Measurements from ENCODE around the gene TECPR2. TPM values are rescaled to one million over a fixed set of nuclear protein-coding genes. Genes with fewer than 3 reads are reported as not detected.
"Not testable (repeated sequence)": the region's sequence is repeated elsewhere in the genome, so short reads cannot be mapped to it uniquely, and the experiment has no call there.

The TECPR2 gene
- total RNA-seq, 1 experiment from 2014 or later: 12.2 TPM

DNA sequence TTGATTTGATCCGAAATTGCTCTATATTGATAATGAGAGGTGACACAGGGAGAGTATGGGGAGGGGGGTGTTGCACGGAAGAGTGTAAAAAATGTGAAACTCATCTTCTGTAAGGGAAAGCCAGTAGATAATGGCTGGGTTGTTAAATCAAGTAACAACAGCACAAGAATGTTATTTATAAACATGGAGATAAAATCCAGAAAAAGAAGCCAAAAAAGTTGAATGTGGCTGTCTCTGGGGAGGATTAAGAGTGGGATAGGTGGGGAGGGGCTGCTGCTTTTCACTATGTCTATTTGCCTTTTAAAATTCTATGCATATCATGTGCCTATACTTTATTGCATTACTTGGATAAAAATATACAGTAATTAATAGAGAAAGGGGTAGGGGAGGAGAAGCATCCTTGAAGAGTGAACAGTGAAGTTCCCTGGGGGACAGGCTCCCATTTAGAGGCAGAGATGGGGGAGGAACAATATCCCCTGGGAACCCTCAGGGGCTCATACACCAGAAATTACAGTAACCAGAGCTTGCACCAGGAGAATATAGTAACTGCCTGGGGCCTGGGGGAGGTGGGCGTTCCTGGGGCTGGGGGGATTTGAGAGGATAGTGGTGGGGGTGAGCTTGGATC, 186.0 kb downstream of the TECPR2 start:
- Histone ChIP-seq H3K27me3 (ENCODE audit: insufficient read depth, low read length) (no peaks in the 10 kb centered on the region), H3K9me2 (ENCODE audit: insufficient read depth) (no peaks in the 10 kb centered on the region), H3K36me3 (ENCODE audit: control insufficient read depth in 1 of 2, insufficient read depth in 2 of 2, low read length in 2 of 2) (no peaks in the 10 kb centered on the region), H3K27ac (ENCODE audit: low read depth, low read length) (no peak overlapping the region), H3K9me3 (ENCODE audit: control insufficient read depth in 1 of 2, insufficient read depth in 1 of 2, low read depth in 1 of 2, low read length in 2 of 2) (no peaks in the 10 kb centered on the region), H3K4me3 (replicated peaks in 1 of 2; ENCODE audit: low read depth in 1 of 2, low read length in 2 of 2) (no peak overlapping the region), H3K9ac (ENCODE audit: low read length) (no peak overlapping the region), H2AFZ (ENCODE audit: low read depth, low read length, poor library complexity, severe bottlenecking) (no peak overlapping the region), H3K4me1 (ENCODE audit: control insufficient read depth in 1 of 2, insufficient read depth in 2 of 2, low read length in 2 of 2) (peaks cover 14 to 63% of the 10 kb centered on the region in 2 experiments), H3K79me2 (ENCODE audit: insufficient read depth, low read length) (peaks cover 16% of the 10 kb centered on the region), H3K4me2 (ENCODE audit: low read length) (no peak overlapping the region), H4K20me1 (ENCODE audit: insufficient read depth) (no peaks in the 10 kb centered on the region)
- no TSS peak for BruUV-seq (replicated peaks)
- DNase-seq (ENCODE audit: low read depth, low spot score): no peak
- TF ChIP-seq RAD21 (IDR thresholded peaks at IDR 0.05; ENCODE audit: low read depth): no peak
- TF ChIP-seq EZH2 (IDR thresholded peaks at IDR 0.05): no peak
- no peak for TF ChIP-seq SIN3A (IDR thresholded peaks at IDR 0.05; ENCODE audit: low read depth)
- no peak for TF ChIP-seq SRF (IDR thresholded peaks at IDR 0.05; ENCODE audit: low read depth)
- TF ChIP-seq, protein P1, sequence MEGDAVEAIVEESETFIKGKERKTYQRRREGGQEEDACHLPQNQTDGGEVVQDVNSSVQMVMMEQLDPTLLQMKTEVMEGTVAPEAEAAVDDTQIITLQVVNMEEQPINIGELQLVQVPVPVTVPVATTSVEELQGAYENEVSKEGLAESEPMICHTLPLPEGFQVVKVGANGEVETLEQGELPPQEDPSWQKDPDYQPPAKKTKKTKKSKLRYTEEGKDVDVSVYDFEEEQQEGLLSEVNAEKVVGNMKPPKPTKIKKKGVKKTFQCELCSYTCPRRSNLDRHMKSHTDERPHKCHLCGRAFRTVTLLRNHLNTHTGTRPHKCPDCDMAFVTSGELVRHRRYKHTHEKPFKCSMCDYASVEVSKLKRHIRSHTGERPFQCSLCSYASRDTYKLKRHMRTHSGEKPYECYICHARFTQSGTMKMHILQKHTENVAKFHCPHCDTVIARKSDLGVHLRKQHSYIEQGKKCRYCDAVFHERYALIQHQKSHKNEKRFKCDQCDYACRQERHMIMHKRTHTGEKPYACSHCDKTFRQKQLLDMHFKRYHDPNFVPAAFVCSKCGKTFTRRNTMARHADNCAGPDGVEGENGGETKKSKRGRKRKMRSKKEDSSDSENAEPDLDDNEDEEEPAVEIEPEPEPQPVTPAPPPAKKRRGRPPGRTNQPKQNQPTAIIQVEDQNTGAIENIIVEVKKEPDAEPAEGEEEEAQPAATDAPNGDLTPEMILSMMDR (IDR thresholded peaks at IDR 0.05 in 2 of 3, conservative IDR thresholded peaks at IDR 0.05 in 1 of 3; ENCODE audit: borderline replicate concordance in 1 of 3, insufficient read depth in 1 of 3, low read depth in 2 of 3, low read length in 2 of 3): no peak
- TF ChIP-seq, protein P2, sequence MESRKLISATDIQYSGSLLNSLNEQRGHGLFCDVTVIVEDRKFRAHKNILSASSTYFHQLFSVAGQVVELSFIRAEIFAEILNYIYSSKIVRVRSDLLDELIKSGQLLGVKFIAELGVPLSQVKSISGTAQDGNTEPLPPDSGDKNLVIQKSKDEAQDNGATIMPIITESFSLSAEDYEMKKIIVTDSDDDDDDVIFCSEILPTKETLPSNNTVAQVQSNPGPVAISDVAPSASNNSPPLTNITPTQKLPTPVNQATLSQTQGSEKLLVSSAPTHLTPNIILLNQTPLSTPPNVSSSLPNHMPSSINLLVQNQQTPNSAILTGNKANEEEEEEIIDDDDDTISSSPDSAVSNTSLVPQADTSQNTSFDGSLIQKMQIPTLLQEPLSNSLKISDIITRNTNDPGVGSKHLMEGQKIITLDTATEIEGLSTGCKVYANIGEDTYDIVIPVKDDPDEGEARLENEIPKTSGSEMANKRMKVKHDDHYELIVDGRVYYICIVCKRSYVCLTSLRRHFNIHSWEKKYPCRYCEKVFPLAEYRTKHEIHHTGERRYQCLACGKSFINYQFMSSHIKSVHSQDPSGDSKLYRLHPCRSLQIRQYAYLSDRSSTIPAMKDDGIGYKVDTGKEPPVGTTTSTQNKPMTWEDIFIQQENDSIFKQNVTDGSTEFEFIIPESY (IDR thresholded peaks at IDR 0.05; ENCODE audit: extremely low read depth, insufficient replicate concordance, low read length): no peak
- no peak for TF ChIP-seq POLR2A (IDR thresholded peaks at IDR 0.05; ENCODE audit: borderline replicate concordance, extremely low read depth, insufficient read depth, insufficient read length)
- no peak for TF ChIP-seq YY1 (IDR thresholded peaks at IDR 0.05; ENCODE audit: extremely low read depth, insufficient replicate concordance, low read depth, low read length)
- TF ChIP-seq TCF7L2 (IDR thresholded peaks at IDR 0.05; ENCODE audit: borderline replicate concordance, extremely low read depth, insufficient read depth, insufficient read length): no peak
- no peak for TF ChIP-seq ELF1 (IDR thresholded peaks at IDR 0.05; ENCODE audit: borderline replicate concordance, low read depth)
- no peak for TF ChIP-seq EZH2phosphoT487 (IDR thresholded peaks at IDR 0.05; ENCODE audit: borderline replicate concordance)
- TF ChIP-seq CBX3 (IDR thresholded peaks at IDR 0.05; ENCODE audit: low read depth): no peak
- no peak for TF ChIP-seq EGR1 (IDR thresholded peaks at IDR 0.05; ENCODE audit: low read depth)
- POLR2A ChIA-PET: no interaction called here
- RAD21 ChIA-PET (ENCODE audit: low non-redundant PET in 1 of 2, low total read pairs in 2 of 2, uncharacterized antibody in 2 of 2, unreplicated experiment in 2 of 2): no interaction called here
- intact Hi-C loops (cut with micrococcal nuclease): no loop called here
- CTCF ChIA-PET: interaction anchor here (1.3 kb wide), 1 partner anchor 24 kb away, joined by 5 read pairs; no protein-coding TSS in a partner anchor
- no peak for ATAC-seq

- CTCF ChIA-PET, ATAC-seq: not testable (repeated sequence)
- H3K79me2 ChIP-seq (ENCODE audit: insufficient read depth, low read length): peaks cover 23% of the 10 kb centered on the region
Measured at GRCh38 chr14:102550927-102551401, 188.2 kb downstream of the TECPR2 start.

More at GRCh38 chr14:102550927-102551401, 188.2 kb downstream of the TECPR2 start:
- H3K4me2 ChIP-seq (ENCODE audit: low read length); H3K9ac ChIP-seq (ENCODE audit: low read length); H3K9me2 ChIP-seq (ENCODE audit: insufficient read depth); H3K27me3 ChIP-seq (ENCODE audit: insufficient read depth, low read length); H2AFZ ChIP-seq (ENCODE audit: low read depth, low read length, poor library complexity, severe bottlenecking); H3K27ac ChIP-seq (ENCODE audit: low read depth, low read length); intact Hi-C loops (cut with micrococcal nuclease); RAD21 ChIA-PET (ENCODE audit: low non-redundant PET in 1 of 2, low total read pairs in 2 of 2, uncharacterized antibody in 2 of 2, unreplicated experiment in 2 of 2); H3K9me3 ChIP-seq (ENCODE audit: control insufficient read depth in 1 of 2, insufficient read depth in 1 of 2, low read depth in 1 of 2, low read length in 2 of 2); H4K20me1 ChIP-seq (ENCODE audit: insufficient read depth); H3K36me3 ChIP-seq (ENCODE audit: control insufficient read depth in 1 of 2, insufficient read depth in 2 of 2, low read length in 2 of 2); BruUV-seq (replicated peaks); POLR2A ChIA-PET; H3K4me3 ChIP-seq (replicated peaks in 1 of 2; ENCODE audit: low read depth in 1 of 2, low read length in 2 of 2); DNase-seq (ENCODE audit: low read depth, low spot score): not testable (repeated sequence)
- peaks cover 12 to 44% of the 10 kb centered on the region in 2 experiments for H3K4me1 ChIP-seq (ENCODE audit: control insufficient read depth in 1 of 2, insufficient read depth in 2 of 2, low read length in 2 of 2)
